CD4-positive, alpha-beta T cell (primary cell): ENCODE data around the gene CD7. TPM values are rescaled to one million over a fixed set of nuclear protein-coding genes. Genes with fewer than 3 reads are reported as not detected.
"Not testable (repeated sequence)": the region's sequence is repeated elsewhere in the genome, so short reads cannot be mapped to it uniquely, and the experiment has no call there.

Experiments
- ATAC-seq: fragments of 200-7000 bp; cut with Tn5 transposase; one replicate; pipeline ENCODE4 v1.10.0; 2022; ENCODE audit warnings: mild to moderate bottlenecking; ENCODE audit not compliant: poor library complexity
- CTCF ChIA-PET: fragments of 350-600 bp; sonication (Branson Sonifier 250); formaldehyde crosslinking; loops from one replicate; lab custom pipeline; 2021; ENCODE audit warnings: antibody characterized with exemption, inconsistent platforms; lab: Charles Lee
- POLR2A ChIA-PET: fragments of 350-600 bp; sonication (Branson Sonifier 250); formaldehyde crosslinking; loops from one replicate; lab custom pipeline; 2021; ENCODE audit warnings: antibody characterized with exemption, inconsistent platforms; lab: Charles Lee
- DNase-seq, 14 experiments: peaks; one replicate each; pipeline ENCODE4 v3.0.0-alpha.2; 2013 to 2020; ENCODE audit warnings: mixed read lengths in 2 of 14
- H3K27ac ChIP-seq, 2 donors: one replicate each; pipeline versions ENCODE4 v1.5.1 to v1.7.0; 2013; ENCODE audit warnings: low read length in 2 of 2, low read depth in 1 of 2, mild to moderate bottlenecking in 1 of 2
- H3K27me3 ChIP-seq, 2 experiments: 1 replicate in 1 of 2; 2 replicates in 1 of 2; pipeline versions ENCODE4 v1.6.1 to v1.7.0; 2013; ENCODE audit warnings: low read length in 2 of 2, control low read depth in 1 of 2, mild to moderate bottlenecking in 1 of 2, moderate library complexity in 1 of 2; ENCODE audit not compliant: insufficient read depth in 2 of 2, control insufficient read depth in 1 of 2
- H3K36me3 ChIP-seq: one replicate; pipeline ENCODE4 v1.6.1; 2013; ENCODE audit warnings: low read length, control low read depth; ENCODE audit not compliant: insufficient read depth
- H3K4me1 ChIP-seq: one replicate; pipeline ENCODE4 v1.6.1; 2013; ENCODE audit warnings: low read length, control low read depth; ENCODE audit not compliant: insufficient read depth
- H3K4me3 ChIP-seq: one replicate; pipeline ENCODE4 v1.5.1; 2013; ENCODE audit warnings: mild to moderate bottlenecking, low read length, moderate library complexity
- H3K9me3 ChIP-seq, 2 experiments: 1 replicate in 1 of 2; 2 replicates in 1 of 2; pipeline versions ENCODE4 v1.6.1 to v1.7.0; 2013; ENCODE audit warnings: low read length in 2 of 2, mild to moderate bottlenecking in 2 of 2, control low read depth in 1 of 2, moderate library complexity in 1 of 2; ENCODE audit not compliant: control insufficient read depth in 1 of 2, insufficient read depth in 1 of 2
- H3K27ac Mint-ChIP-seq: one replicate; pipeline ENCODE4 v1.8.0; 2020; ENCODE audit warnings: mixed read lengths
- H3K27me3 Mint-ChIP-seq: one replicate; pipeline ENCODE4 v1.8.0; 2021; ENCODE audit warnings: mixed read lengths
- H3K36me3 Mint-ChIP-seq: one replicate; pipeline ENCODE4 v1.8.0; 2021; ENCODE audit warnings: low read depth, mixed read lengths
- H3K4me1 Mint-ChIP-seq: one replicate; pipeline ENCODE4 v1.8.0; 2021; ENCODE audit warnings: low read depth, mixed read lengths
- H3K4me3 Mint-ChIP-seq: one replicate; pipeline ENCODE4 v1.8.0; 2020; ENCODE audit warnings: mild to moderate bottlenecking, mixed read lengths
- H3K9me3 Mint-ChIP-seq: one replicate; pipeline ENCODE4 v1.8.0; 2020; ENCODE audit warnings: mixed read lengths
- CTCF ChIP-seq: fragments of 200-600 bp; IDR thresholded peaks from one replicate; pipeline ENCODE4 v1.8.0; 2022; ENCODE audit warnings: antibody characterized with exemption, mild to moderate bottlenecking
- intact Hi-C, 2 experiments: fragments of 100-400 bp; cut with DNase I in 1 of 2; cut with micrococcal nuclease in 1 of 2; formaldehyde crosslinking; loops; one replicate each; pipeline versions ENCODE4 v1.15.1 to v1.9.0; 2023 to 2025; cut with DNase I, micrococcal nuclease
- total RNA-seq, 174 experiments: library from RNA in 2 of 174; stranded (reverse) in 2 of 174; gene quantifications; one replicate each; pipeline ENCODE4 v1.2.3 and lab custom pipeline; 2021 to 2026

CD7 gene
- total RNA-seq, 2 experiments from 2014 or later: 225 to 234 TPM

- ChIA-PET CTCF (no interaction called here), POLR2A (no interaction called here)
- Histone ChIP-seq H3K9me3 (no peaks in the 10 kb centered on the region), H3K27me3 (peaks cover 4 to 7% of the 10 kb centered on the region in 2 experiments), H3K36me3 (no peaks in the 10 kb centered on the region), H3K27ac (no peak overlapping the region), H3K4me3 (no peak overlapping the region), H3K4me1 (peaks cover 6% of the 10 kb centered on the region)
- H3K36me3 Mint-ChIP-seq: no peaks in the 10 kb centered on the region
- H3K27me3 Mint-ChIP-seq: peaks cover 12% of the 10 kb centered on the region
- H3K4me1 Mint-ChIP-seq: peaks cover 6% of the 10 kb centered on the region
- no peak for DNase-seq
- no peak overlapping the region for H3K4me3 Mint-ChIP-seq
- ATAC-seq: no peak
- H3K27ac Mint-ChIP-seq: no peak overlapping the region
- no peaks in the 10 kb centered on the region for H3K9me3 Mint-ChIP-seq
- intact Hi-C loops: no loop called here
- no peak for TF ChIP-seq CTCF
These were observed 44.7 kb upstream of the CD7 start for GRCh38 chr17:82361885-82362633.

GRCh38 chr17:82359451-82360074, 42.2 kb upstream of the CD7 start:
- H3K36me3 Mint-ChIP-seq, intact Hi-C loops, CTCF ChIA-PET, H3K4me1 ChIP-seq, H3K4me3 Mint-ChIP-seq, POLR2A ChIA-PET, H3K27ac ChIP-seq, H3K27me3 ChIP-seq, H3K36me3 ChIP-seq, DNase-seq, H3K9me3 ChIP-seq, H3K4me3 ChIP-seq, H3K9me3 Mint-ChIP-seq, H3K27ac Mint-ChIP-seq, ATAC-seq, H3K4me1 Mint-ChIP-seq: not testable (repeated sequence)
- peaks cover 12% of the 10 kb centered on the region for H3K27me3 Mint-ChIP-seq

- no peak within 1 kb of the TSS for H3K4me3 Mint-ChIP-seq
- no peak within 1 kb of the TSS for H3K27ac Mint-ChIP-seq
- intact Hi-C loops: no loop called here
- no peaks in the 10 kb centered on the region for H3K9me3 Mint-ChIP-seq
- Histone ChIP-seq H3K27ac (no peak within 1 kb of the TSS), H3K4me3 (no peak within 1 kb of the TSS), H3K36me3 (no peaks in the 10 kb centered on the region), H3K27me3 (peaks cover 4 to 8% of the 10 kb centered on the region in 2 experiments), H3K4me1 (peaks cover 6% of the 10 kb centered on the region), H3K9me3 (no peaks in the 10 kb centered on the region)
- CTCF ChIA-PET: interaction anchor here (0.9 to 1.0 kb wide), 2 partner anchors 38 to 57 kb away, joined by 3 to 4 read pairs; no protein-coding TSS in a partner anchor
- peaks cover 12% of the 10 kb centered on the region for H3K27me3 Mint-ChIP-seq
- peaks cover 6% of the 10 kb centered on the region for H3K4me1 Mint-ChIP-seq
- no peaks in the 10 kb centered on the region for H3K36me3 Mint-ChIP-seq
- POLR2A ChIA-PET: interaction anchor here (0.6 kb wide), 1 partner anchor 9 kb away, joined by 5 read pairs; no protein-coding TSS in a partner anchor
- ATAC-seq: peak; percentile 34
- peak in 1 of 14 experiments; percentile 22 for DNase-seq
- no peak for TF ChIP-seq CTCF
These were observed 41.3 kb upstream of the CD7 start, which contains the start of gene TEX19 for GRCh38 chr17:82358465-82359350. Gene TEX19 (plus strand): TSS chr17:82359247. CDS start chr17:82362151, 2,904 bp downstream.
